MM.1S (cell line): ENCODE data around the gene ACTN3.

Experiments
- DNase-seq: peaks from one replicate; pipeline ENCODE4 v3.0.0-alpha.2; 2015
- H2AFZ ChIP-seq: fragments of 300-600 bp; sonication (generic); 2 replicates; pipeline ENCODE4 v1.6.0; 2016; ENCODE audit warnings: antibody characterized with exemption, low read length
- H3F3A ChIP-seq: fragments of 300-600 bp; sonication (generic); 2 replicates; pipeline ENCODE4 v1.6.1; 2016; ENCODE audit warnings: mild to moderate bottlenecking, antibody characterized with exemption, low read length, moderate library complexity, mixed read lengths; ENCODE audit not compliant: insufficient read depth
- H3K27ac ChIP-seq: fragments of 300-600 bp; sonication (generic); 2 replicates; pipeline ENCODE4 v1.5.1; 2016; ENCODE audit warnings: mild to moderate bottlenecking, low read length
- H3K27me3 ChIP-seq: fragments of 300-600 bp; sonication (generic); replicated peaks from 2 replicates; pipeline ENCODE4 v1.6.0; 2016; ENCODE audit warnings: low read length; ENCODE audit not compliant: insufficient read depth
- H3K36me3 ChIP-seq: fragments of 300-600 bp; sonication (generic); replicated peaks from 2 replicates; pipeline ENCODE4 v1.6.1; 2016; ENCODE audit warnings: mild to moderate bottlenecking, low read length, mixed read lengths; ENCODE audit not compliant: insufficient read depth
- H3K4me1 ChIP-seq: fragments of 300-600 bp; sonication (generic); 2 replicates; pipeline ENCODE4 v1.6.1; 2016; ENCODE audit warnings: low read length, mixed read lengths
- H3K4me2 ChIP-seq: fragments of 300-600 bp; sonication (generic); 2 replicates; pipeline ENCODE4 v1.6.0; 2016; ENCODE audit warnings: low read depth, low read length
- H3K4me3 ChIP-seq: fragments of 300-600 bp; sonication (generic); 2 replicates; pipeline ENCODE4 v1.5.1; 2016; ENCODE audit warnings: low read length, mixed read lengths
- H3K79me2 ChIP-seq: fragments of 300-600 bp; sonication (generic); 2 replicates; pipeline ENCODE4 v1.6.1; 2016; ENCODE audit warnings: mixed run types, low read length, mixed read lengths
- H3K9ac ChIP-seq: fragments of 300-600 bp; sonication (generic); 2 replicates; pipeline ENCODE4 v1.6.1; 2016; ENCODE audit warnings: low read length, mixed read lengths
- H3K9me2 ChIP-seq: fragments of 300-600 bp; sonication (generic); replicated peaks from 2 replicates; pipeline ENCODE4 v1.6.1; 2016; ENCODE audit warnings: mild to moderate bottlenecking, low read length, mixed read lengths; ENCODE audit not compliant: insufficient read depth
- H3K9me3 ChIP-seq: fragments of 300-600 bp; sonication (generic); replicated peaks from 2 replicates; pipeline ENCODE4 v1.6.1; 2016; ENCODE audit warnings: mild to moderate bottlenecking, low read length, mixed read lengths; ENCODE audit not compliant: insufficient read depth
- H4K20me1 ChIP-seq: fragments of 300-600 bp; sonication (generic); 2 replicates; pipeline ENCODE4 v1.6.1; 2016; ENCODE audit warnings: mild to moderate bottlenecking, low read length, moderate library complexity, mixed read lengths; ENCODE audit not compliant: insufficient read depth
- EZH2 ChIP-seq: fragments of 300-600 bp; sonication (generic); optimal IDR thresholded peaks from 2 replicates; pipeline ENCODE3; 2017; ENCODE audit warnings: low read depth, mild to moderate bottlenecking, antibody characterized with exemption, low read length, mixed read lengths
- EZH2phosphoT487 ChIP-seq: fragments of 300-600 bp; sonication (generic); IDR thresholded peaks from 2 replicates; pipeline ENCODE4 v1.6.1; 2018; ENCODE audit warnings: antibody characterized with exemption, low read length
- TF ChIP-seq, protein P1 (sequence below): fragments of 300-600 bp; sonication (generic); IDR thresholded peaks from 2 replicates; pipeline ENCODE4 v1.5.1; 2016; ENCODE audit warnings: antibody characterized with exemption, low read length, mixed read lengths

The ACTN3 gene

DNA sequence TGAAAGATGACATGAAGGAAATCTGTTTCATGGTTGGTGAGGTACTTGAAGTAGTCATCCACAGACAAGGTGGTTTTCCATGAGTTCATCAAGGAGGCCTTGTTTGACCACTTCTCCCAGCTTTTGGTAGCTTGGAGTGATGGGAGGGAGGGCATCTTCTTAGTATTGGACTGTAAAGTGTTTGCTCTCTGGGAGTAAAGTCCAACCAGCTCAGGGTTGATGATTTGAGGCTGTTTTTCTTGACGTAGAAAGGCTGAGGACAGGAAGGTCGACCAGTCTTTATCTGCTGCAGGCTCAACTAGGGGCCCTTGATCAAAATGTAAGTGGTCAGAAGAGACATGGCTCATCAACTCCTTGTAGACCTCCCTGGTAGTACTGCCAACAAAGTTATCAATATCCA, 44.5 kb downstream of the ACTN3 start:
- no peak for DNase-seq
- Histone ChIP-seq H3K9ac (no peak overlapping the region), H3K4me3 (no peak overlapping the region), H3K4me1 (peaks cover 3% of the 10 kb centered on the region; the same call in 1 of the 2 replicates), H3K9me3 (no peaks in the 10 kb centered on the region), H3F3A (no peaks in the 10 kb centered on the region), H3K9me2 (no peaks in the 10 kb centered on the region), H4K20me1 (no peaks in the 10 kb centered on the region), H3K4me2 (no peak overlapping the region), H3K27me3 (peaks cover 15% of the 10 kb centered on the region; the same call in 1 of the 2 replicates), H3K36me3 (no peaks in the 10 kb centered on the region), H3K79me2 (peaks cover 8% of the 10 kb centered on the region; the same call in 1 of the 2 replicates), H2AFZ (no peak overlapping the region), H3K27ac (no peak overlapping the region)
- no peak for TF ChIP-seq EZH2
- TF ChIP-seq, protein P1, sequence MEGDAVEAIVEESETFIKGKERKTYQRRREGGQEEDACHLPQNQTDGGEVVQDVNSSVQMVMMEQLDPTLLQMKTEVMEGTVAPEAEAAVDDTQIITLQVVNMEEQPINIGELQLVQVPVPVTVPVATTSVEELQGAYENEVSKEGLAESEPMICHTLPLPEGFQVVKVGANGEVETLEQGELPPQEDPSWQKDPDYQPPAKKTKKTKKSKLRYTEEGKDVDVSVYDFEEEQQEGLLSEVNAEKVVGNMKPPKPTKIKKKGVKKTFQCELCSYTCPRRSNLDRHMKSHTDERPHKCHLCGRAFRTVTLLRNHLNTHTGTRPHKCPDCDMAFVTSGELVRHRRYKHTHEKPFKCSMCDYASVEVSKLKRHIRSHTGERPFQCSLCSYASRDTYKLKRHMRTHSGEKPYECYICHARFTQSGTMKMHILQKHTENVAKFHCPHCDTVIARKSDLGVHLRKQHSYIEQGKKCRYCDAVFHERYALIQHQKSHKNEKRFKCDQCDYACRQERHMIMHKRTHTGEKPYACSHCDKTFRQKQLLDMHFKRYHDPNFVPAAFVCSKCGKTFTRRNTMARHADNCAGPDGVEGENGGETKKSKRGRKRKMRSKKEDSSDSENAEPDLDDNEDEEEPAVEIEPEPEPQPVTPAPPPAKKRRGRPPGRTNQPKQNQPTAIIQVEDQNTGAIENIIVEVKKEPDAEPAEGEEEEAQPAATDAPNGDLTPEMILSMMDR = no peak

DNA sequence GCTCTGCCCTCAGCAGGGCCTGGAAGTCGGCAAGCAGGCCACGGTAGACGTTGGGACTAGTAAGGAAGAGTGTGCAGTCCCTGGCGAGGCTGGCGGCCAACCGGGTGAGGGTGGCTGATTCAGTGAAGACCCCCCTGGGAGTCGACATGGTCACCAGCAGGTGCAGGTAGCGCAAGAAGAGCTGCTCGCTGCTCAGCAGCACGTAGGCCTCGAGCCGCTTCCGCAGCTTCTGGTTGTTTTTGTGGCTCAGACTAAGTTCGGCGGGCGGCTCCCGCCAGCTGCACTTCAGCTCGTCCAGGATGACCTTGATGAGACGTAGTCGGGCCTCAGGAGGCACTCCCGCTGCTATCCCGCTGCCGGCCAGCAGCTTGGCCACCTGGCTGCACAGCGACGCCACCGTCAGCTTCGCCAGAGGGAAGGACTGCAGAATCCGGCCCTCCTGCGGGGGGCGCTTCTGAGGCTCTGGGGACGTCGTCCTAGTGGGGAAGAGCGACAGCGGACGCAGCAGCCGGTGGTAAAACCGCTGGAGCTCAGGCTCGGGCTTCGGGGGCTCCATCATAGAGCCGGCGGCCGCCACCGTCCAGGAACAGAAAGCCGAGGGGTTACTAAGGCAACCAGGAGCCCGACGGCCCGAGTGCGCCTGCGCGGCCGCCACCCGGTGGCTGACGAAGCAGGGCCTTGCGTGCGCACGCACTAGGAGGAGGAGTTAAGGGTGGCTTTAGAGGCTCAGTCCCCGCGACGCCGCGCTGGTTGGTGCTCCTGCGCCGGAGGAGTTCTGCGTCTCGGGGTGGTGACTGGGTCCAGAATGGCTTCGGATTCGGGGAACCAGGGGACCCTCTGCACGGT, 46.0 kb downstream of the ACTN3 start, which contains the start of the genes CCDC87 and CCS:
CCDC87 (minus strand) TSS at position 607 of the 846 bp plus-strand sequence; CDS start at position 559, 48 bp downstream.
CCS (plus strand) TSS at position 729 of the 846 bp plus-strand sequence; CDS start at position 806, 77 bp downstream.
- DNase-seq = peak; percentile 97
- H3K27ac ChIP-seq = no peak within 1 kb of the TSS
- H2AFZ ChIP-seq = peak within 1 kb of the TSS; percentile 95
- TF ChIP-seq, protein P1 = peak; percentile 61
- TF ChIP-seq EZH2phosphoT487 (no peak), EZH2 (no peak)
- peaks cover 8% of the 10 kb centered on the region; the same call in 1 of the 2 replicates for H3K79me2 ChIP-seq
- no peaks in the 10 kb centered on the region for H3F3A ChIP-seq
- peak within 1 kb of the TSS; percentile 74 for H3K9ac ChIP-seq
- H3K4me1 ChIP-seq = peaks cover 3% of the 10 kb centered on the region; the same call in 1 of the 2 replicates
- peaks cover 15% of the 10 kb centered on the region; the same call in 1 of the 2 replicates for H3K27me3 ChIP-seq
- H3K4me2 ChIP-seq = peak within 1 kb of the TSS; percentile 92
- no peaks in the 10 kb centered on the region for H3K36me3 ChIP-seq
- no peaks in the 10 kb centered on the region for H4K20me1 ChIP-seq
- no peaks in the 10 kb centered on the region for H3K9me2 ChIP-seq
- peak within 1 kb of the TSS; percentile 82 for H3K4me3 ChIP-seq
- no peaks in the 10 kb centered on the region for H3K9me3 ChIP-seq

- TF ChIP-seq, protein P1 = no peak
- TF ChIP-seq EZH2phosphoT487 = no peak
- no peak for TF ChIP-seq EZH2
- peaks cover 8% of the 10 kb centered on the region; the same call in 1 of the 2 replicates for H3K79me2 ChIP-seq
- peak overlapping the region; percentile 95 for H2AFZ ChIP-seq
- H3K27ac ChIP-seq = no peak overlapping the region
- H3K36me3 ChIP-seq = no peaks in the 10 kb centered on the region
- H3F3A ChIP-seq = no peaks in the 10 kb centered on the region
- H3K4me2 ChIP-seq = peak overlapping the region; percentile 92
- peaks cover 3% of the 10 kb centered on the region; the same call in 1 of the 2 replicates for H3K4me1 ChIP-seq
- no peaks in the 10 kb centered on the region for H3K9me3 ChIP-seq
- peaks cover 15% of the 10 kb centered on the region; the same call in 1 of the 2 replicates for H3K27me3 ChIP-seq
- DNase-seq = no peak
- H4K20me1 ChIP-seq = no peaks in the 10 kb centered on the region
- peak overlapping the region; percentile 82 for H3K4me3 ChIP-seq
- H3K9ac ChIP-seq = peak overlapping the region; percentile 74
- H3K9me2 ChIP-seq = no peaks in the 10 kb centered on the region
Observed at GRCh38 chr11:66593303-66593635, 46.6 kb downstream of the ACTN3 start.
